Measurements from ENCODE around the gene CRNKL1. TPM values are rescaled to one million over a fixed set of nuclear protein-coding genes. Genes with fewer than 3 reads are reported as not detected.

CRNKL1 gene
- total RNA-seq, result 22.7 and 24.7 TPM in 2 replicates

DNA sequence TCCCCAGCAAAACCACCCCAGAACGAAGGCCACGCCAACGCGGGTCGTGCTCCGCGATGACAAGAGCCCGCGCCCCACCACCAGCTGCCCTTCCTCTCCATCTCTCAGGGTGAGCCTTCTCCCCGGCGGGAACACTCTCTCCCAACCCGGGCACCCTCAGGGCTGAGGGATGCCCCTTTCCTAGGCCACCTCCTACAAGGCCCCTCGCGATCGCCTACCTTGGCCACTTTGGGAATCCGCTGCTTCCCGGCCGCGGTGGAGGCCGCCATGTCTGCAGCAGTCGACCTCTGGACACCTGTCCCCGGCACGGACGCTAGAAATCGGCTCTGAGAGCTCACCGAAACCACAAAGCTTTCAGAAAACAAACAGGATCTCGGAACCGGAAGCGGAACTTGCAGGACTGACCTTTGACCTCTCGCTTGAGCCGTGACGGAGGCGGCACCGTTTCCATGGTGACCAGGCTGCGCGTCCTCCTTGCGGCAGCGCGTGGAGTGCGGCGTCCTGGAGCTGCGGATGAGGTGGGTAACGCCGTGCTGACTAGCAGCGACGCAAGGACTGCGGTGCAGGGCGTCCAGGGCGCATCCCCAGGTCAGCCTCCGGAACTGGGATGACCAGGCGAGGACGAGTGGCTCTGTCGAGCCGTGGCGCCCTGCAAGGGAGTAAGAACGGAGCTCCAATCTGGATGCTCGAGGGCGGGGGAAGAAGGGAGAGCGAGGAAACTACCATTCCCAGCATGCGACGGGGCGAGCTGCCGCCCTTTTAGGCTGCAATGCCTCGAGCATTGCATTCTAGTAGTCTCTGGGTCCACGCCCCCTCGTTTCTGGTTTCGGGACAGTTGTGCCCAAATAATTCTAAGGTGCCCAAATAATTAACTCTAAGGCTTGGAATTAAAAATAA lies at the start of gene CRNKL1, which contains the start of gene CFAP61:
TSS of gene CRNKL1 (minus strand) at position 393 of the 897 bp plus-strand sequence. CDS start at position 269, 124 bp downstream.
TSS of gene CFAP61 (plus strand) at position 459 of the 897 bp plus-strand sequence. CDS start 4,122 bp downstream, outside the sequence.

DNA sequence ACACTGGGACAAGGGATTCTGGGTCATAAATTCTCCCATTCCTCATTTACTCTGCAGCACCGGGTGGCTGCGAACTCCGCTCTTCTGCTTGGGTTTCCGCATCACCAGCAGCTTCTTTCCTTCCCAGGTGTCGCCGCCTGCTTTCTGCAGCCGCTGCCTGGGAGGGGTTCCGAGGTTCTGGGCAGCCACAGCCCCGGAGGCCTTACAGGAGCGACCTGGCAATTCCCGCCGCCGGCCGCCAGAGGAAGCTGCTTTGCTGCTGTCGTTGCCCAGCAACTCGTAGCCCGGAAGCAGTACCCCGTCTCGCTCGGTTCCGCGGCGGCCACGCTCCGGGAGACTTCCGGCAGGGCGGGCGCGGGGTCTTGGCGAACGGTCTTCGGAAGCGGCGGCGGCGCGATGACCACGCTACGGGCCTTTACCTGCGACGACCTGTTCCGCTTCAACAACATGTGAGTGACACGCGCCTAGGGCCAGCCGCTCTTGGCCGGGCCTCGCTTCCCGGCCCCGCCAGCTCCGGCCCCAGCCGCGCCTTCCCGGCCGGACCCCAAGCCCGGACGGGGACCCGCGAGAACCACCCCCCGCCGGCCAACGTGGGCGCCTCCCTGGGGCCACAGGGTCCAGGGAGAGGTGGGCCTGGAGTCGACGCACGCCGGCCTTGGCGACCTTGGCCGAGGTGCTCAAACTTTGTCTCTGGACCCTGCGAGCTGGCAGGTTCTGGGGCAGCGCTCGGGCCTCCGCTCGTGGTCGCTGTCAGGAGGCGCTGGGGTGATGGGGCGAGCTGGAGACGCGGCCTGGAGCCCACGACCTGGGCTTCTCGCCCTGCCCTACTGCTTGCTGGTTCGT lies 35.0 kb downstream of the CRNKL1 start, which contains the start of gene NAA20:
TSS of gene NAA20 (plus strand) at position 362 of the 843 bp plus-strand sequence. CDS start at position 397, 35 bp downstream.

Other genes starting within 250 kb of the CRNKL1 start
- 31.0 and 32.8 TPM in 2 replicates for gene NAA20, start 35.1 kb downstream of the CRNKL1 start, total RNA-seq
- 0.79 TPM in 1 of 2 replicates, not detected in the other for gene CFAP61, start 66 bp upstream of the CRNKL1 start, total RNA-seq

Data from placental epithelial cell (primary cell).